Tibial nerve (tissue), 4 donors: ENCODE results near the gene MUC5AC. TPM values are rescaled to one million over a fixed set of nuclear protein-coding genes. Genes with fewer than 3 reads are reported as not detected.

ENCODE experiments used
- DNase-seq, 2 donors: peaks; one replicate each; pipeline ENCODE4 v3.0.0-alpha.2; 2019; ENCODE audit warnings: low spot score in 2 of 2
- H3K27ac ChIP-seq, 4 donors: fragments of 200-600 bp; sonication (generic) in 3 of 4; one replicate each; pipeline ENCODE4 v1.5.1; 2017 to 2019; ENCODE audit warnings: mild to moderate bottlenecking in 1 of 4
- H3K27me3 ChIP-seq, 2 donors: fragments of 200-600 bp; sonication (generic) in 1 of 2; one replicate each; pipeline versions ENCODE4 v1.5.1 to v1.6.0; 2017 to 2019
- H3K36me3 ChIP-seq, 3 donors: fragments of 200-600 bp; sonication (generic); one replicate each; pipeline ENCODE4 v1.5.1; 2018 to 2019
- H3K4me1 ChIP-seq, 4 donors: fragments of 200-600 bp; sonication (generic) in 3 of 4; one replicate each; pipeline ENCODE4 v1.5.1; 2017 to 2019
- H3K4me3 ChIP-seq, 4 donors: fragments of 200-600 bp; sonication (generic) in 3 of 4; one replicate each; pipeline ENCODE4 v1.5.1; 2017 to 2019; ENCODE audit warnings: mild to moderate bottlenecking in 1 of 4, moderate library complexity in 1 of 4
- H3K9me3 ChIP-seq, 4 donors: fragments of 200-600 bp; sonication (generic) in 3 of 4; one replicate each; pipeline ENCODE4 v1.5.1; 2017 to 2019
- EP300 ChIP-seq, 2 donors: sonication (generic); formaldehyde crosslinking; IDR thresholded peaks; one replicate each; pipeline ENCODE4 v1.6.1; 2017; ENCODE audit warnings: antibody characterized with exemption in 2 of 2, mild to moderate bottlenecking in 1 of 2
- POLR2A ChIP-seq, 2 donors: fragments of 450-650 bp; IDR thresholded peaks; one replicate each; pipeline ENCODE4 v1.6.1; 2017; ENCODE audit warnings: antibody characterized with exemption in 2 of 2, mild to moderate bottlenecking in 2 of 2, moderate library complexity in 2 of 2
- WGBS, 2 donors: methylation state at CpG; one replicate each; pipeline ENCODE4 v1.1.5; 2018; 5-methylcytosine and 5-hydroxymethylcytosine counted together
- total RNA-seq, 4 donors: library from RNA; depleted of rRNA; stranded (reverse); fragments of >200 nt; gene quantifications; one replicate each; pipeline ENCODE4 v1.1.0, GENCODE V29; 2016
- TF ChIP-seq, protein P1 (sequence below), 5 experiments: fragments of 200-600 bp in 3 of 5; fragments of 450-650 bp in 2 of 5; sonication (generic) in 3 of 5; IDR thresholded peaks; one replicate each; pipeline ENCODE4 v1.5.1; 2016 to 2019; ENCODE audit warnings: antibody characterized with exemption in 5 of 5, mild to moderate bottlenecking in 3 of 5, moderate library complexity in 2 of 5

Gene MUC5AC
- total RNA-seq, 4 donors from 2014 or later = not detected

- no peaks in the 10 kb centered on the region for H3K9me3 ChIP-seq
- DNase-seq = no peak
- H3K4me1 ChIP-seq = no peaks in the 10 kb centered on the region
- H3K27ac ChIP-seq = no peak overlapping the region
- peaks cover 0 to 11% of the 10 kb centered on the region in 2 donors for H3K27me3 ChIP-seq
- peaks cover 0 to 8% (median 0%) of the 10 kb centered on the region in 3 donors for H3K36me3 ChIP-seq
- no peak overlapping the region for H3K4me3 ChIP-seq
- 66% methylated on average over 21 of the region's 22 CpGs; no CpG with 5 or more reads in 1 of the 2 donors for WGBS, 2 donors
- TF ChIP-seq POLR2A (IDR thresholded peaks at IDR 0.05) = no peak
- TF ChIP-seq, protein P1, sequence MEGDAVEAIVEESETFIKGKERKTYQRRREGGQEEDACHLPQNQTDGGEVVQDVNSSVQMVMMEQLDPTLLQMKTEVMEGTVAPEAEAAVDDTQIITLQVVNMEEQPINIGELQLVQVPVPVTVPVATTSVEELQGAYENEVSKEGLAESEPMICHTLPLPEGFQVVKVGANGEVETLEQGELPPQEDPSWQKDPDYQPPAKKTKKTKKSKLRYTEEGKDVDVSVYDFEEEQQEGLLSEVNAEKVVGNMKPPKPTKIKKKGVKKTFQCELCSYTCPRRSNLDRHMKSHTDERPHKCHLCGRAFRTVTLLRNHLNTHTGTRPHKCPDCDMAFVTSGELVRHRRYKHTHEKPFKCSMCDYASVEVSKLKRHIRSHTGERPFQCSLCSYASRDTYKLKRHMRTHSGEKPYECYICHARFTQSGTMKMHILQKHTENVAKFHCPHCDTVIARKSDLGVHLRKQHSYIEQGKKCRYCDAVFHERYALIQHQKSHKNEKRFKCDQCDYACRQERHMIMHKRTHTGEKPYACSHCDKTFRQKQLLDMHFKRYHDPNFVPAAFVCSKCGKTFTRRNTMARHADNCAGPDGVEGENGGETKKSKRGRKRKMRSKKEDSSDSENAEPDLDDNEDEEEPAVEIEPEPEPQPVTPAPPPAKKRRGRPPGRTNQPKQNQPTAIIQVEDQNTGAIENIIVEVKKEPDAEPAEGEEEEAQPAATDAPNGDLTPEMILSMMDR (IDR thresholded peaks at IDR 0.05) = no peak
- no peak for TF ChIP-seq EP300 (IDR thresholded peaks at IDR 0.05)
Measured at GRCh38 chr11:1234054-1234720, 76.4 kb downstream of the MUC5AC start.

GRCh38 chr11:1234771-1235305 is 77.1 kb downstream of the MUC5AC start:
- TF ChIP-seq EP300 (IDR thresholded peaks at IDR 0.05) = no peak
- TF ChIP-seq, protein P1 (IDR thresholded peaks at IDR 0.05) = no peak
- no peak for TF ChIP-seq POLR2A (IDR thresholded peaks at IDR 0.05)
- no peak for DNase-seq
- peaks cover 0 to 10% of the 10 kb centered on the region in 2 donors for H3K27me3 ChIP-seq
- WGBS, 2 donors = 82 to 83% methylated on average over 15 to 16 of the region's 23 CpGs
- no peaks in the 10 kb centered on the region for H3K9me3 ChIP-seq
- H3K36me3 ChIP-seq = peaks cover 0 to 8% (median 0%) of the 10 kb centered on the region in 3 donors
- no peak overlapping the region for H3K27ac ChIP-seq
- H3K4me3 ChIP-seq = no peak overlapping the region
- no peaks in the 10 kb centered on the region for H3K4me1 ChIP-seq

DNA sequence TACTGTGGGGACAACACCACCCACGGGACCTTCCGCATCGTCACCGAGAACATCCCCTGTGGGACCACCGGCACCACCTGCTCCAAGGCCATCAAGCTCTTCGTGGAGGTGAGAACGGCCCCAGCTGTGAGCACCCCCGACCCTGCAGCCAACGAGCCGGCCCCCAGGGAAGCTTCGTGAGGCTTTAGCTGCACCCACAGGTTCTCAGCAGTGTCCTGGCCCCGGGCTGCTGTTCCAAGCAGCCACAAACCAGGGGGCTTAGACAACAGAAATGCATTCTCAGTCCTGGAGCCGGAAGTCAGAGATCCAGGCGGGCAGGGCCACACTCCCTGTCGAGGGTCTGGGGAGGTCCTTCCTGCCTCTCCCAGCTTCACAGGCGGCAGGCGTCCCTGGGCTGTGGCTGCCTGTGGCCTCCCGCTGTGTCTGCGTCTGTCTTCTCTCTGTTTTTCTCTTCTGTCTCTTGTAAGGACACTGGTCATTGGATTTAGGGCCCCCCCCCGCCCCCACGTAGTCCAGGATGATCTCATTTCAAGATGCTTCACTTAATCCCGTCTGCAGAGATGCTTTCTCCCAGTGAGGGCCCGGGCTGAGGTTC is 77.7 kb downstream of the MUC5AC start:
- peaks cover 0 to 8% (median 0%) of the 10 kb centered on the region in 3 donors for H3K36me3 ChIP-seq
- no peak overlapping the region for H3K27ac ChIP-seq
- H3K4me3 ChIP-seq = no peak overlapping the region
- DNase-seq = no peak
- H3K9me3 ChIP-seq = no peaks in the 10 kb centered on the region
- peaks cover 0 to 10% of the 10 kb centered on the region in 2 donors for H3K27me3 ChIP-seq
- 63 to 68% methylated on average over 22 to 23 of the region's 23 CpGs for WGBS, 2 donors
- no peaks in the 10 kb centered on the region for H3K4me1 ChIP-seq
- TF ChIP-seq, protein P1 (IDR thresholded peaks at IDR 0.05) = no peak
- TF ChIP-seq EP300 (IDR thresholded peaks at IDR 0.05) = no peak
- no peak for TF ChIP-seq POLR2A (IDR thresholded peaks at IDR 0.05)

GRCh38 chr11:1235901-1236315 is 78.2 kb downstream of the MUC5AC start:
- TF ChIP-seq EP300 (IDR thresholded peaks at IDR 0.05) = no peak
- no peak for TF ChIP-seq POLR2A (IDR thresholded peaks at IDR 0.05)
- Histone ChIP-seq H3K27me3 (peaks cover 0 to 10% of the 10 kb centered on the region in 2 donors), H3K4me3 (no peak overlapping the region), H3K36me3 (peaks cover 0 to 8% (median 0%) of the 10 kb centered on the region in 3 donors), H3K27ac (no peak overlapping the region), H3K4me1 (no peaks in the 10 kb centered on the region), H3K9me3 (no peaks in the 10 kb centered on the region)
- WGBS, 2 donors = 68 to 77% methylated on average over 16 of the region's 16 CpGs
- no peak for DNase-seq

GRCh38 chr11:1236316-1237127 is 78.8 kb downstream of the MUC5AC start:
- Histone ChIP-seq H3K27me3 (peaks cover 0 to 8% of the 10 kb centered on the region in 2 donors), H3K27ac (no peak overlapping the region), H3K4me1 (no peaks in the 10 kb centered on the region), H3K36me3 (peaks cover 0 to 10% (median 0%) of the 10 kb centered on the region in 3 donors), H3K4me3 (no peak overlapping the region), H3K9me3 (no peaks in the 10 kb centered on the region)
- 81 to 85% methylated on average over 21 to 24 of the region's 37 CpGs for WGBS, 2 donors
- no peak for DNase-seq
- TF ChIP-seq POLR2A (IDR thresholded peaks at IDR 0.05) (no peak), EP300 (IDR thresholded peaks at IDR 0.05) (no peak)
- TF ChIP-seq, protein P1 (IDR thresholded peaks at IDR 0.05) = no peak
